Hair follicular keratinocyte (primary cell): ENCODE measurements around the gene LCNL1. TPM values are rescaled to one million over a fixed set of nuclear protein-coding genes. Genes with fewer than 3 reads are reported as not detected.

ENCODE experiments used
- total RNA-seq: library from RNA; depleted of rRNA; stranded (reverse); fragments of >200 nt; gene quantifications from 2 replicates; pipeline ENCODE4 v1.2.3, GENCODE V29; 2015

Gene LCNL1
- total RNA-seq, result not detected in 2 replicates

GRCh38 chr9:136982232-136983051 lies at the start of gene LCNL1:
LCNL1 (plus strand) TSS chr9:136982993; CDS start chr9:136983587, 594 bp downstream.

GRCh38 chr9:136944519-136945332 lies 38.1 kb upstream of the LCNL1 start, which contains the start of the genes C8G and FBXW5:
C8G (plus strand) TSS chr9:136945243; CDS start chr9:136945321, 78 bp downstream.
FBXW5 (minus strand) TSS chr9:136944738; CDS start chr9:136944083, 655 bp downstream.

GRCh38 chr9:136951541-136952320 lies 31.1 kb upstream of the LCNL1 start, which contains the start of gene LCN12:
LCN12 (plus strand) TSS chr9:136952273; CDS start chr9:136952328, 55 bp downstream.

GRCh38 chr9:136977223-136977622 lies 5.6 kb upstream of the LCNL1 start, which contains the start of gene PTGDS:
PTGDS (plus strand) TSS chr9:136977504; CDS start chr9:136977579, 75 bp downstream.

GRCh38 chr9:136991993-136992818 lies 9.4 kb downstream of the LCNL1 start, which contains the start of gene PAXX:
PAXX (plus strand) TSS chr9:136992422; CDS start chr9:136992444, 22 bp downstream.

GRCh38 chr9:136996361-136997292 lies 13.8 kb downstream of the LCNL1 start, which contains the start of gene CLIC3:
CLIC3 (minus strand) TSS chr9:136996568; CDS start chr9:136996543, 25 bp downstream.

GRCh38 chr9:137027369-137028262 lies 44.8 kb downstream of the LCNL1 start, which contains the start of gene ABCA2:
ABCA2 (minus strand) TSS chr9:137028237; CDS start chr9:137028140, 97 bp downstream.

GRCh38 chr9:137031904-137032640 lies 49.3 kb downstream of the LCNL1 start, which contains the start of gene FUT7:
FUT7 (minus strand) TSS chr9:137032088; CDS start chr9:137031991, 97 bp downstream.

Other genes starting within 250 kb of the LCNL1 start
- not detected in 2 replicates for gene LCN10, start 240.1 kb upstream of the LCNL1 start, total RNA-seq
- gene LCN6, start 234.5 kb upstream of the LCNL1 start, total RNA-seq, result not detected in 2 replicates
- not detected in 2 replicates for gene LCN8, start 224.8 kb upstream of the LCNL1 start, total RNA-seq
- gene LCN15, start 218.5 kb upstream of the LCNL1 start, total RNA-seq, result not detected in 2 replicates
- 240 and 247 TPM in 2 replicates for gene TMEM141, start 191.6 kb upstream of the LCNL1 start, total RNA-seq
- 1.3 TPM in 1 of 2 replicates, not detected in the other for gene CCDC183, start 186.7 kb upstream of the LCNL1 start, total RNA-seq
- gene RABL6, start 175.0 kb upstream of the LCNL1 start, total RNA-seq, result 82.2 and 126 TPM in 2 replicates
- 0.87 and 2.0 TPM in 2 replicates for gene AJM1, start 140.5 kb upstream of the LCNL1 start, total RNA-seq
- gene PHPT1, start 133.6 kb upstream of the LCNL1 start, total RNA-seq, result 127 and 150 TPM in 2 replicates
- gene MAMDC4, start 130.6 kb upstream of the LCNL1 start, total RNA-seq, result 2.6 and 3.1 TPM in 2 replicates
- 302 and 330 TPM in 2 replicates for gene EDF1, start 116.7 kb upstream of the LCNL1 start, total RNA-seq
- 10.0 and 16.7 TPM in 2 replicates for gene TRAF2, start 96.5 kb upstream of the LCNL1 start, total RNA-seq
- 149 and 155 TPM in 2 replicates for gene FBXW5, start 38.3 kb upstream of the LCNL1 start, total RNA-seq
- gene C8G, start 37.8 kb upstream of the LCNL1 start, total RNA-seq, result not detected in 2 replicates
- not detected in 2 replicates for gene LCN12, start 30.7 kb upstream of the LCNL1 start, total RNA-seq
- not detected in 2 replicates for gene PTGDS, start 5.5 kb upstream of the LCNL1 start, total RNA-seq
- 45.6 and 54.8 TPM in 2 replicates for gene PAXX, start 9.4 kb downstream of the LCNL1 start, total RNA-seq
- gene CLIC3, start 13.6 kb downstream of the LCNL1 start, total RNA-seq, result 3.3 and 8.7 TPM in 2 replicates
- 0.95 and 5.2 TPM in 2 replicates for gene ABCA2, start 45.2 kb downstream of the LCNL1 start, total RNA-seq
- not detected in 2 replicates for gene FUT7, start 49.1 kb downstream of the LCNL1 start, total RNA-seq
- 2.9 and 9.0 TPM in 2 replicates for gene NPDC1, start 63.2 kb downstream of the LCNL1 start, total RNA-seq
- 0.11 and 0.39 TPM in 2 replicates for gene ENTPD2, start 71.1 kb downstream of the LCNL1 start, total RNA-seq
- gene SAPCD2, start 87.6 kb downstream of the LCNL1 start, total RNA-seq, result 4.0 and 10.3 TPM in 2 replicates
- gene UAP1L1, start 94.5 kb downstream of the LCNL1 start, total RNA-seq, result 1.2 and 3.8 TPM in 2 replicates
- 63.0 and 80.3 TPM in 2 replicates for gene MAN1B1, start 104.0 kb downstream of the LCNL1 start, total RNA-seq
- gene DPP7, start 131.7 kb downstream of the LCNL1 start, total RNA-seq, result 25.3 and 29.1 TPM in 2 replicates
- 0.04 and 0.23 TPM in 2 replicates for gene GRIN1, start 156.2 kb downstream of the LCNL1 start, total RNA-seq
- not detected in 2 replicates for gene LRRC26, start 187.1 kb downstream of the LCNL1 start, total RNA-seq
- gene TMEM210, start 189.1 kb downstream of the LCNL1 start, total RNA-seq, result not detected in 2 replicates
- gene ANAPC2, start 205.6 kb downstream of the LCNL1 start, total RNA-seq, result 8.4 and 11.1 TPM in 2 replicates
- 95.3 and 137 TPM in 2 replicates for gene SSNA1, start 205.7 kb downstream of the LCNL1 start, total RNA-seq
- gene TPRN, start 217.7 kb downstream of the LCNL1 start, total RNA-seq, result 4.9 and 6.7 TPM in 2 replicates
- 29.0 and 40.6 TPM in 2 replicates for gene TMEM203, start 222.7 kb downstream of the LCNL1 start, total RNA-seq
- 9.0 and 11.4 TPM in 2 replicates for gene NDOR1, start 222.7 kb downstream of the LCNL1 start, total RNA-seq
- 0.23 TPM in 1 of 2 replicates, not detected in the other for gene RNF208, start 239.2 kb downstream of the LCNL1 start, total RNA-seq
- gene CYSRT1, start 242.2 kb downstream of the LCNL1 start, total RNA-seq, result 0.70 and 1.4 TPM in 2 replicates
- gene RNF224, start 244.5 kb downstream of the LCNL1 start, total RNA-seq, result 0.15 TPM in 1 of 2 replicates, not detected in the other
- gene SLC34A3, start 247.9 kb downstream of the LCNL1 start, total RNA-seq, result not detected in 2 replicates